ENCODE data around the gene UNC5C.

UNC5C gene

GRCh38 chr4:95547715-95548471, 880 bp downstream of the UNC5C start:
- in situ Hi-C loops (cut with HindIII; ENCODE audit: low pct_ligation_motif_present, low pct_unique_long_range_greater_than_20kb, low sequenced_read_pairs), result no loop called here

DNA sequence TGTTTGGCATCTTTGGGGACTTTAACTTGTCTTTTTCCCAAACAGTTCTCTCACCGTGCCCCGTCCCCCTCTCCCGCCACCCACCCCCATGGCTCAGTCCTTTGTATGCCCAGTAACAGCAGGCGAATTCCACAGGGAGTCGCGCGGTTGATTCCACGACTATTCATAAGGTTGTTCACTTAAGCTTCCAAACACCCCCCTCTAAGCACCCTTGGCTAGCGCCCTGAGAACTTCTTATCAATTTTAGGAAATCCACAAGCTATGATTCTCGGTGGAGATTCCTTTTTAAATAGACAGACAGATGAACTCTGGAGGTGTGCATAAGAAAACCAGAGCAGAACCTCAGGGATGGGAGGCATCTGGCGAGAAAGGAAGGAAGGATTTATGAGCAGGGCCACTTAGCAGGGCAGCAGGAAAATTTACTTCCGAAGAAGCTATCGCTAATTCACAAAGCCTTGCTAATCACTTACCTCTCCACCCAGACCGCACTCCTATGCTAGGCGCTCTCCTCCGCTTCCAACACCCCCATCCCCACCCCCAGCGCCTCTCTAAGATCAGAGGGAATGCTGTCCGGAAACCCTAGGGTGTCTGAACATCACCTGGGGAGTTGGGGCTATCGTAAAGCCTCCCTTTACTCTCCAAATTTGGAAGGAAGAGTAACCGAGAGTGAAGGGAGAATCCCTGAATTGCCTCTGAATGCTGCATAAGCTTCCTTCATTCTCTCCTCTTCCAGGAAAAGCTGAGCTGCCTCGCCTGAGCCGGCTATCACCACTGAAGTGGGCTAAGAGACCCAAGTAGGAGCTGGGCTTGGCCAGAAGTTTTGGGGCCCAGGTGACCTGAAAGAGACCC, 1.7 kb downstream of the UNC5C start:
- in situ Hi-C loops (cut with HindIII; ENCODE audit: low pct_ligation_motif_present, low pct_unique_long_range_greater_than_20kb, low sequenced_read_pairs), result no loop called here
- DNase-seq, result no peak

More at GRCh38 chr4:95547715-95548471, 880 bp downstream of the UNC5C start:
- no peak for DNase-seq

GRCh38 chr4:95546221-95546620, 2.6 kb downstream of the UNC5C start:
- in situ Hi-C loops (cut with HindIII; ENCODE audit: low pct_ligation_motif_present, low pct_unique_long_range_greater_than_20kb, low sequenced_read_pairs), result no loop called here
- DNase-seq, result no peak

- in situ Hi-C loops (cut with HindIII; ENCODE audit: low pct_ligation_motif_present, low pct_unique_long_range_greater_than_20kb, low sequenced_read_pairs), result no loop called here
- DNase-seq, result no peak
Observed at GRCh38 chr4:95545546-95545945, 3.2 kb downstream of the UNC5C start.

DNA sequence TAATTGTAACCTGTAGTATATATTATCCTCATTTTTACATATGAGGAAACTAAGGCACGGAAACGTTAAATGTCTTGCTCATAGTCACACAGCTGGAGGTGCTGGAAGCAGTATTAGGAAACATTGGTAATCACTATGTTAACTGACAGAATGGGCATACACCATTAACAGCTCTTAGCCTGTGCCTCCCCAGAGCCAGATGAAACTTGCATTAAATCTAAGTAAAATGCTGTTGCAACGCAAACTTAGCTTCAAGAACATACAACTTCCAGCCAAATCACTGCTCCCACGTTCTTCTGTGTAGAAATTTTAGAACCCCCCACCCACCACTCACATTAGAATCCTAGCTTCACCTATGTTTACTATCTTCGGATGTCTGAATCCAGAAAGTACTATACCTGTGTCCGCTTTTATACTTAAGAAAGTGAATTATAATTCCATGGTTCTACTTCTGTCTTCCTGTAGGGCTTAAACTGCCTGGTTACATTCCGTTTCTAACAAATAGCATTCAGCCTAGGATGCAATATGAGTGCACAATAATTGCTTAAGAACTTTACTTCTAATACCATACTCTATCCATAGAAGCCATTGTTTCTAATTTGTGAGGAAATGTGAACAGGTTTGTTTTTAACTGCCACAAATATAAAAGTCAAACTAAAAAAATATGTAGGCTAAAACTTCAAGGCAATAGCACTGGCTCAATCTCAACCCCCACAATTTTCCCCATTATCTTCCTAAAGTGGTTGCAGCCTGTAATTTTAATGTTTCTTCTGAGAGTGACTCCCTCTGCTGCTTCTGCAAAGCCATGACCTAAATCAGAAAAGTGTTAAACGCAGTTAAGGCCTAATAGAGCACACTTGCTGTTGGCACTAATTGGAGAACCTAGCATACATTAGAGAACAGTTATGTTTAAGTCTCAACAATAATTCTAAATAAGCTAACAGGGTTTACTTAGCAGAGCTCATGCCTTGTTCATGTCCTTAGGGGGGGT, 4.4 kb downstream of the UNC5C start:
- DNase-seq, result no peak
- in situ Hi-C loops (cut with HindIII; ENCODE audit: low pct_ligation_motif_present, low pct_unique_long_range_greater_than_20kb, low sequenced_read_pairs), result no loop called here

- DNase-seq, result no peak
- in situ Hi-C loops (cut with HindIII; ENCODE audit: low pct_ligation_motif_present, low pct_unique_long_range_greater_than_20kb, low sequenced_read_pairs), result no loop called here
Observed at GRCh38 chr4:95541889-95542607, 6.7 kb downstream of the UNC5C start.

DNA sequence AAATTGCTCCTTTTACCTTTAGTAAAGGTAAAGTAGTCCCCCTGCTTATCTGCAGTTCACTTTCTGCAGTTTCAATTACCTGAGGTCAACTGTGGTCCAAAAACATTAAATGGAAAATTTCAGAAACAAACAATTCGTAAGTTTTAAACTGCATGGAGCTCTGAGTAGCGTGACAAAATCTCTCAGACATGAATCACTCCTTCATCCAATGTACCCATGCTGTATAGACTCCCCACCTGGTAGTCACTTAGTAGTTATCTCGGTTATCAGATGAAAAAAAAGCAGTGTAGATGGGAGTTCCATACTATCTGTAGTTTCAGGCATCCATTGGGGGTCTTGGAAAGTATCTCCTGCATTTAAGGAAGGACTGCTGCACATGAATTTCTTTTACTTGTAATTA, 7.7 kb downstream of the UNC5C start:
- DNase-seq, result no peak
- in situ Hi-C loops (cut with HindIII; ENCODE audit: low pct_ligation_motif_present, low pct_unique_long_range_greater_than_20kb, low sequenced_read_pairs), result no loop called here

DNA sequence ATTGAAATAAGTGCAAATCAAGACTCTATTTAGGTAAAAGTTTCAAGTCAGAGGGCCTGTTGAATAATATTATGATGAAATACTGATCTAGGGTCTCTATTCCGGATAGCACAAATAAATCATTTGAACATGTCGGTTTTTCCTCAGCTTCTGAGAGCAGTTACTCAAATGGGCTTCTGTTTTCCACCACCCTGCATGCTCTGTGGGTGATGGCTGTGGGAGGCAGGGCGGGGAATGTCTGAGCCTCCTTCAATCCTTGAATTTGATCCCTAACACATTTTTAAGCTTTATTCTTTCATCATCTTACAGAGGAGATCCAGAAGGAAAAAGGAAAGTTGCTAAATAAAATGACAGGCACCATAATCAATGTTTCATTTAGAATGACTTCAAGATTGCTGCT, 8.5 kb downstream of the UNC5C start:
- in situ Hi-C loops (cut with HindIII; ENCODE audit: low pct_ligation_motif_present, low pct_unique_long_range_greater_than_20kb, low sequenced_read_pairs), result no loop called here
- DNase-seq, result no peak

GRCh38 chr4:95539106-95539505, 9.7 kb downstream of the UNC5C start:
- DNase-seq, result no peak
- in situ Hi-C loops (cut with HindIII; ENCODE audit: low pct_ligation_motif_present, low pct_unique_long_range_greater_than_20kb, low sequenced_read_pairs), result no loop called here

DNA sequence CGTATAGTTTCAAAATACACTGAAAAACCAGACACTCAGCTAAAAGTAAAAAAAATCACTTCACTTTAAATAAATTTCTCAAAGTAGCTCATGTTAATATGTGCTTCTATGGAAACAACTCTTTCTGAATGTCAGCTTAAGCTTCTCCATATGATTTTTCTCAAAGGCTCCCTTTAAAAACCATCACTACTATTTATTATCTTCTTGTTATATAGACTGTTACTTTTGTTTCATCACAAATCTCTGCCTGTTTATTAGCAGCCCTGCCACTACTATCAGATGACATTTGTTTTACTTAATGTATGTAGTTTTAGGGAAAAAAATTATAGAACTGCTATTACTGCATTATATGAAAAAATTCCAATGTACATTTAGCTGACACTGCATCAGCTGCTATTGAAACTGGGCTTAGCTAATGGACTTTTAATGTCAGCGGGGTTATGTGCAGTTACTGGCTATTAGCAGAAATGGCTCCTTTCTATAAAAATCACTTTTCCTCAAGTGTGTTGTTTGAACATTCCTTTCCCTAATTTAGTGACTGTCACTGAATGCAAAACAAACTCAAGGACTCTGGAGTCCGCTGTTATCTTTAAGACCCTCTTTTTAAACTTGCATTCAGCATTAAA, 10.8 kb downstream of the UNC5C start:
- in situ Hi-C loops (cut with HindIII; ENCODE audit: low pct_ligation_motif_present, low pct_unique_long_range_greater_than_20kb, low sequenced_read_pairs), result no loop called here
- DNase-seq, result no peak

DNA sequence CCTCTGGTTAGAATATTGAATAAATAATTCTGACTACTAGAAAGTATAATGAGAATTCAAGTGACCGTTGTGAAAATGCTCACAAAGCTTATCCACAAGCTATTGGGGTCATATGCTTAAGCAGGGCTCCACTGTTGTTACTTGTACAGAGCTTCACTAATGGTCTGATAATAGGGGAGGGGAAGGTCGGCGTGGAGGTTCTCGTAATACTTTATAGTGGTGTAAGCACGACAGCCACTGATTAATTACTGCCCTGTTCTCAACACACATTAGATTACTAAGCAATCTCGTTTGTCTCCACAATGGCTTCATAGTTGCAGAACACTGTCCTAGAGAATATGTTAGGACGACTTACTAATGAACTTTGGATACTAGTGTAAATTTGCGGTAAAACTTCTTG, 11.6 kb downstream of the UNC5C start:
- no peak for DNase-seq
- in situ Hi-C loops (cut with HindIII; ENCODE audit: low pct_ligation_motif_present, low pct_unique_long_range_greater_than_20kb, low sequenced_read_pairs), result no loop called here

DNA sequence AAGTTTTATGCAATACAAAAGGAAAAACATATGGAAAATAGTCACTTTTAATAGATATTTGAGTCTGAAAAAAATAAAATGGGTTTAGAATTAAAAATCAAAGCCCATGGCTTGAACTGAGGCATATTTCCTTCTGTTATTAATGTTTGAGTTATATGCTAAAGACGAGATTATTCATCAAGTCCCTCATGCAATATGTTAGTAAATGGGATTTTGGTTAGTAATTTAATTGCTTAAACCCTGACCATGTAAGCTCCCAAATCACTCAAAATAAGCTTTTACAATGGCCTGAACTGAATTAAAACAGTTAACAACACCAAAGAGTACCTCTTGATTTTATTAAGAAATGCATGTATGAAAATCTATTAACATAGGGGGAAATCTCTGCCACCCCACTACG, 12.1 kb downstream of the UNC5C start:
- in situ Hi-C loops (cut with HindIII; ENCODE audit: low pct_ligation_motif_present, low pct_unique_long_range_greater_than_20kb, low sequenced_read_pairs), result no loop called here
- no peak for DNase-seq

GRCh38 chr4:95535180-95535579, 13.6 kb downstream of the UNC5C start:
- in situ Hi-C loops (cut with HindIII; ENCODE audit: low pct_ligation_motif_present, low pct_unique_long_range_greater_than_20kb, low sequenced_read_pairs), result no loop called here
- no peak for DNase-seq

DNA sequence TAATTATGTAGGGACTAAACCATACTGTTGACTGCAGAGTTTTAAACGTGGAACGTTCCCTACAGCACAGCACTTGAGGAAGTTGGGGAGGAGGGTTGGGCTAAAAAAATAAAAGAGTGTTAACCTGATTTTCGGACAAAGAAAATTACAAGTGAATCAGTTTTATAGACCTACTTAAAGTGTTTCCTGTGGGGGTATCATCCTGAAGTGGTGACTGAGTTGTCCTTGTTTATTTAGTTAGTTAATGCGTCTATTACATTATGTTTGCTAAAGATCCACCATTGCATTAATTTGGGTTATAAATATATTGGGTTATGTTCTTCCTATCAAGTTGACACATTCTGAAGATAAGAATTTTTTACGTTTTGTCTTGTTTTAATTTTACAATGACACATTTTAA, 14.7 kb downstream of the UNC5C start:
- in situ Hi-C loops (cut with HindIII; ENCODE audit: low pct_ligation_motif_present, low pct_unique_long_range_greater_than_20kb, low sequenced_read_pairs), result no loop called here
- no peak for DNase-seq

- in situ Hi-C loops (cut with HindIII; ENCODE audit: low pct_ligation_motif_present, low pct_unique_long_range_greater_than_20kb, low sequenced_read_pairs), result no loop called here
- no peak for DNase-seq
Observed at GRCh38 chr4:95533254-95533653, 15.5 kb downstream of the UNC5C start.

DNA sequence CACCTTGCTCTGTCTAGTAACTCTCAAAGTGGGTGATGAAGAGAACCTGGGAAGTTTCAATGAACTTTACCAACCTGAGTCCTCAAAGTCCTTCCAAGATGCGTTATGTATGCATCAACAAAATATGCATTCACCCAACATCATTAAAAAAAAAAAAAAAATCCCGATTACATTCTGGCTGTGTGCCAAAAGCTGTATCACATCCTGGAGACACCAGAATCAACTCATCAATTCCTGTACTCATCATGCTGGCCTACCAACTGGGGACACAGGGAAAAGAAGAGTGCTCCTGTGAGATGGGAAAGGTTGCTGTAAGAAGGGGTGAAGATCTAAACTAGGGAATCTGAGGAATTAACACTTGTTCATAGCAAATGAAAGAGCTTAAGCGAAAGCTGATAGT, 16.5 kb downstream of the UNC5C start:
- DNase-seq, result no peak
- in situ Hi-C loops (cut with HindIII; ENCODE audit: low pct_ligation_motif_present, low pct_unique_long_range_greater_than_20kb, low sequenced_read_pairs), result no loop called here

- DNase-seq, result no peak
- in situ Hi-C loops (cut with HindIII; ENCODE audit: low pct_ligation_motif_present, low pct_unique_long_range_greater_than_20kb, low sequenced_read_pairs), result no loop called here
Observed at GRCh38 chr4:95531141-95531540, 17.6 kb downstream of the UNC5C start.

DNA sequence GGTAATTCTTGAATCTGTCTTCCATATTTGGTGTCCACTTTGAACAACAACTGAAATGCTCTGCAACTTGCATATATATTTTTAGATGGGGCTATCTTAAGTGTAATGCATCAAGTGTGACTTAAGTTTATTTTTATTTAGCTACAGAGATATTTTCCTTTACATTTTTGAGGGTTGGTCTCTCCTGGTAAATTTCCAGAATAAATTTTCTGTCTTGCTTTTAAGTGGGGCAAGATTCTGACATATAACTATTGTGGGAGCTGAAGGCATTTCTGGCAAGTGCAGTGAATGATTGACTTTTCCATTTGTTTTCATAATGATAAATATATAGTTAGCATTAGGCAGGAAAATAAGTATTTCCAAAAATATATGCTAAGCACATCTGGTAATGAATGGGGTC, 18.8 kb downstream of the UNC5C start:
- in situ Hi-C loops (cut with HindIII; ENCODE audit: low pct_ligation_motif_present, low pct_unique_long_range_greater_than_20kb, low sequenced_read_pairs), result no loop called here
- no peak for DNase-seq

Data from ACHN (cell line).